GM18519 (cell line): ENCODE measurements around the gene KLHL14.
"Not testable (repeated sequence)": the region's sequence is repeated elsewhere in the genome, so short reads cannot be mapped to it uniquely, and the experiment has no call there.

Experiments
- ATAC-seq: cut with Tn5 transposase; IDR thresholded peaks from one replicate; pipeline ENCODE4 v1.9.1; 2021; ENCODE audit warnings: mild to moderate bottlenecking, moderate library complexity; ENCODE audit not compliant: unreplicated experiment, low FRiP score

Gene KLHL14

GRCh38 chr18:32772581-32773381, at the start of gene KLHL14:
KLHL14 (minus strand) TSS chr18:32773023; CDS start chr18:32770591, 2,432 bp downstream.
- ATAC-seq, result peak; percentile 40

- ATAC-seq, result no peak
Measured at GRCh38 chr18:32822197-32822596, 49.4 kb upstream of the KLHL14 start.

GRCh38 chr18:32815881-32816280, 43.1 kb upstream of the KLHL14 start:
- no peak for ATAC-seq

- ATAC-seq, result no peak
Measured at GRCh38 chr18:32812342-32812741, 39.5 kb upstream of the KLHL14 start.

- no peak for ATAC-seq
Measured at GRCh38 chr18:32810314-32810713, 37.5 kb upstream of the KLHL14 start.

GRCh38 chr18:32805354-32805753, 32.5 kb upstream of the KLHL14 start:
- no peak for ATAC-seq

DNA sequence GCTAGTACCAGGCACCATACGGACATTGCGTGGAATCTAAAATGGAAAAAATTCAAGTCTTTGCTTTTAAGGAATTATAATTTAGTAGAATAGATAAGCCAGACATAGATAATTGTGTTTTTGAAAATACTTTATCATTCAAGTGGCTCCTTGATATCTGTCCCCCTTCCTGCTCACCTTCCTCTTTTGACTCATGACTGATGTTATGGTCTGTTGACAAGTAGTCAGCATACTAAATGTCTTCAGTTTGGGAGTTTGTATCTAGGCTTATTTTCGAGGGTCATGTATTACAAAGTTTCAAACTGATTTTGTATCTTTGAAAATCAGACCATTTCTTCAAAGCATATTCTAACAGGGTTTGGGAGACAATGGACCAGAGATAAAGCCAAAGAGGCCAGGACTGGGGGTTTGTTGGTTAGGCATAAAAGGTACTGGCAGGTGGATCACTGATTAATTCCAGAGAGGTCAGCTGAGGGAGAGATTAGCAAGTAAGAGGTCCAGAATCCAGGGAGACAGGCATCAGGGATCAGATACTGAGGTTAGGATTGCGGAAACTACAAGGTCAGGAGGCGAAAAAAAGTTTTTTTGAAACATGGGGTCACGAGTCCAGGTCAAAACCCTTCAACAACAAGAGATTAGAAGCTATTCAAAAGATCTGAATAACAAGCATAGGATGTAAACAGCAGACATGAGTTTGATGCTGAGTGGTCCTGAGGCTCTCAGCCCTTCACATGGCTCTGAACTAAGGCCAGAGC, 31.5 kb upstream of the KLHL14 start:
- peak; percentile 32 for ATAC-seq

DNA sequence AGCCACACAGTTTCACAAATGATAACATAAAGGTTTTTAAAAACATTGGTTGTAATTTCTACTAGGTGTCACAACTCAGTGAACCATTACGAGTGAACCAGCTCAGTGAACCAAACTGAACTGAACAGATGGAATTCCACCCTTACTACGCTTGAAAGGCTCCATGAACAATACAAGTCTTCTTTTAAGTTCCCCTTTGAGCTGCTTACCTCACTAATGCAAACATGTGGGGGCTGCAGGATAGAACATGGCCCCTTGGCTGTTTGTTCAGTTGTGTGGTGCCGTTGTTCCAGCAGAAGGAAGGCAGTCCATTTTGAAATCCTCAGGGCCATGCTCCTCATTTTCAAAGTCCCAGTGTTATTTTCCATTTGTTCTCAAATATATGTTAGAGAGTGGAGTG, 30.7 kb upstream of the KLHL14 start:
- ATAC-seq, result peak; percentile 90

GRCh38 chr18:32802591-32803451, 30.0 kb upstream of the KLHL14 start:
- peak; percentile 45 for ATAC-seq

GRCh38 chr18:32801228-32801627, 28.4 kb upstream of the KLHL14 start:
- ATAC-seq, result no peak

DNA sequence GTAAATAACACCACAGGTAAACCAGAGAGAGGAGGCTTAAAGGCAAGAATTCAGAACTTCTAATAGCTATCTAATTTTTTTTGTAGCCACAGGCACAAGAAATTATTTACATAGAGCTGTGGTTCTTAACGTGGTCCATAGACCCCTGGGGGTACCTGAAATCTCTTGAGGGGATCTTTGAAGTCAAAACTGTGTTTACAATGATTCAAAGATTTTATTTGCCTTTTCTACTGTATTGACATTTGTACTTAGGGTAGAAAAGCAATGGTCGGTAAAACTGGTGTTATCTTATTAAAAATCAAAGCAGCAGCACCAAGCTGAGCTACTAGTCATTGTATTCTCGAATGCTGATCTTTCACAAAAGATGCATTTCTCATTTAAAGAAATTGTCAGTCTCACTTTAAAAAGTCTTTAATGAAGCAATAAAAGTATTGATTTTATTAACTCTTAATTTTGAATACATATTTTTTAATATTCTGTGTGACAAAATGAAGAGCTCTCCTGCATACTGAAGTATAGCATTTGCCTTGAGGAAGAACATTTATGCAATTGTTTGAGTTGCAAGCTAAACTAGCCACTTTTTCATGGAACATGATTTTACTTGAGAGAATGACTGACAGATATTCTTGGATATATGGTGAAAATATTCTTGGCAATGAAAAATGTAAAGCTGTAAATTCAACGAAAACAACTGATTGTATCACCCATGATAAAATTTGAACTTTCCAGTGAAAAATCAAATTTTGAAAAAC, 25.6 kb upstream of the KLHL14 start:
- no peak for ATAC-seq

- not testable (repeated sequence) for ATAC-seq
Measured at GRCh38 chr18:32794667-32795066, 21.8 kb upstream of the KLHL14 start.

GRCh38 chr18:32779010-32779409, 6.2 kb upstream of the KLHL14 start:
- ATAC-seq, result no peak

DNA sequence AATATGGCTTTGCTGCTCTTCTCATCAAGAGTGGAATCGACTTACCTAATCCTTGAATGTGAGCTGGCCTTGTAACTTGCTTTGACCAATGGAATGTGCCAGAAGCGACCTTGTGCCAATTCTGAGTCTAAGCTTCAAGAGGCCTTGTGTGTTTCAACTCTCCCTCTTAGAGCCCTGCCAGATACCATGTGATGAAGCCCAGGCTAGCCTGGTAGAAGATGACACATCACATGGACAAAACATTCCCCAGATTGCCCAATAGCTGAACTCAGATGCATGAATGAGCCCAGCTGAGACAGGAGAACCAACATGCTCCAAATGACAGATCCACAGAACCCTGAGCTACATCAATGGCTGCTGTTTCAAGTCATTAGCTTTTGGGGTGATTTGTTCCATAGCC, 4.2 kb upstream of the KLHL14 start:
- no peak for ATAC-seq

DNA sequence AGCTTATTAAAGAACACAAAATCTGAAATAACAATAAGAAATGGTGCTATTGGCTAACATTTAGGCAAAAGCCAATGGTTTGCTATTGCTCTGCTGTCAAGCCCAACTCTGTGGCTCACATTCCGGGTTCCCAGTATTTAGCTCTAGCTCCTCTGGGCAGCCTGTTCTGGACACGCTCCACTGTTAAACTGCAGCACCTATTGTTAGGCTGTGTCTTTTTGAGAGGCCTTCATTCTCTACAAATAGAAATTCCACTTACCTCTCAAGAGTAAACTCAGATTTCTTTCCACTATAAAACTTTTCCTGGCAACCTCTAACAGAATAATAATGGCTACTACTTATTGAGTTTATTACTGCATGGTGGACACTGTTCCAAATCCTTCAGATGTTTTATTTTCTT, 3.7 kb upstream of the KLHL14 start:
- ATAC-seq, result no peak

DNA sequence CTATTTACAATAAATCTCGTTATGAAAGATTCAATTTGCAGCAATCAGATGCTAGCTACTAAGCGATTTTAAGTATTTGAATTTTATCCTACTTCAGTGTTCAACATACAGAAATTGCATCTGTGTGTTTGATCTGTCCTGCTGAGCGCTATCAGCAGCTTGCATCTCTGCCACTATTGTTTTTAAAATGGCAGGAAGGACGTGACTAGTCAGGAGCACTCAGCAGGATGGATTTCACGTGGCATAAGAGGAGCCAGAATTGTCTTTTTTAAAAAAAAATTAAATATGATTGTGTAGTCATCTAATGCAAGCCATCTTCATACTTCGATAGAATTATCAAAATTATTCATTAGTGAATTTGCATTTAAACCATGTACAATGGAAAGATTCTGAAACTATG, 2.8 kb upstream of the KLHL14 start:
- ATAC-seq, result no peak

DNA sequence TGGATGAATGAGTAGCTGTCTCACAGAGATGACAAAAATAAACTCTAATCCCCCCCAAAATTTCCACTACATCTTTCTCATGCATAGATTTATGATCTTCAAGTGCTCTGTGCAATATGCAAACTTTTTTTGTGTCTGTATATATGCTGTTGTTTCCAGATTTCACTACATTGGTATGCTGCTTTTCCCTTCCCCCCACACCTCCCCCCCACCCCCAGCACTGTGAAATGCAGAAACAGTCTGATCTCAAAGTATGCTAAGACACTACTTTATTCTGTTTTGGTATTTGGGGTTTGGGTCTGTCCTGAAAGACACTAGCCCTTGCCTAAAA, 524 bp upstream of the KLHL14 start:
- no peak for ATAC-seq

- ATAC-seq, result no peak
Measured at GRCh38 chr18:32771871-32772580, 797 bp downstream of the KLHL14 start.

GRCh38 chr18:32771169-32771751, 1.6 kb downstream of the KLHL14 start:
- no peak for ATAC-seq
